Smooth muscle cell (in vitro differentiated cells): ENCODE data around the gene CCDC57. TPM values are rescaled to one million over a fixed set of nuclear protein-coding genes. Genes with fewer than 3 reads are reported as not detected.

Experiments
- DNase-seq: peaks from one replicate; lab custom pipeline; 2025; ENCODE audit not compliant: unreplicated experiment; lab: John Stamatoyannopoulos, UW
- H2AFZ ChIP-seq: fragments of 200-600 bp; sonication (generic); 2 replicates; pipeline ENCODE4 v1.6.0; 2016; ENCODE audit warnings: antibody characterized with exemption, low read depth, mild to moderate bottlenecking
- H3F3A ChIP-seq: fragments of 200-600 bp; sonication (generic); 2 replicates; pipeline ENCODE4 v1.6.0; 2017; ENCODE audit warnings: antibody characterized with exemption, low read depth
- H3K27ac ChIP-seq: fragments of 200-600 bp; sonication (generic); 2 replicates; pipeline ENCODE4 v1.5.1; 2016; ENCODE audit warnings: low read depth, mild to moderate bottlenecking
- H3K27me3 ChIP-seq: fragments of 200-600 bp; sonication (generic); 2 replicates; pipeline ENCODE4 v1.6.1; 2016; ENCODE audit warnings: low read depth, mild to moderate bottlenecking
- H3K36me3 ChIP-seq: fragments of 200-600 bp; sonication (generic); 2 replicates; pipeline ENCODE4 v1.5.1; 2016; ENCODE audit warnings: low read depth
- H3K4me1 ChIP-seq: fragments of 200-600 bp; sonication (generic); 2 replicates; pipeline ENCODE4 v1.5.1; 2016; ENCODE audit warnings: low read depth
- H3K4me2 ChIP-seq: fragments of 200-600 bp; sonication (generic); 2 replicates; pipeline ENCODE4 v1.6.0; 2016; ENCODE audit warnings: mild to moderate bottlenecking
- H3K4me3 ChIP-seq: fragments of 200-600 bp; sonication (generic); 2 replicates; pipeline ENCODE4 v1.5.1; 2016; ENCODE audit warnings: mild to moderate bottlenecking
- H3K79me2 ChIP-seq: fragments of 200-600 bp; sonication (generic); 2 replicates; pipeline ENCODE4 v1.6.0; 2016; ENCODE audit warnings: low read depth, mild to moderate bottlenecking
- H3K9ac ChIP-seq: fragments of 200-600 bp; sonication (generic); 2 replicates; pipeline ENCODE4 v1.6.0; 2016; ENCODE audit warnings: low read depth
- H3K9me3 ChIP-seq: fragments of 200-600 bp; sonication (generic); replicated peaks from 2 replicates; pipeline ENCODE4 v1.5.1; 2016; ENCODE audit warnings: low read depth
- H4K20me1 ChIP-seq: fragments of 200-600 bp; sonication (generic); 2 replicates; pipeline ENCODE4 v1.6.0; 2016; ENCODE audit warnings: low read depth
- WGBS: methylation state at CpG from one replicate; pipeline ENCODE4 v1.1.7; 2016; ENCODE audit warnings: low lambda C conversion rate; 5-methylcytosine and 5-hydroxymethylcytosine counted together
- polyA plus RNA-seq: library from polyadenylated mRNA; unstranded; fragments of >200 nt; fragmentation: Nextera tagmentation; extraction: Ambion mirVana; gene quantifications from 2 replicates; pipeline ENCODE4 v1.2.1, GENCODE V29; 2016
- total RNA-seq: library from RNA; depleted of rRNA; stranded (reverse); fragments of >200 nt; gene quantifications from 2 replicates; pipeline ENCODE4 v1.2.3, GENCODE V29; 2014
- TF ChIP-seq, protein P1 (sequence below): fragments of 200-600 bp; sonication (generic); IDR thresholded peaks from 2 replicates; pipeline ENCODE4 v1.5.1; 2017; ENCODE audit warnings: borderline replicate concordance, mild to moderate bottlenecking, antibody characterized with exemption; ENCODE audit not compliant: insufficient read depth, poor library complexity, severe bottlenecking

CCDC57 gene
- total and polyA plus RNA-seq, 2 experiments from 2014 or later = 18.3 to 23.1 TPM

DNA sequence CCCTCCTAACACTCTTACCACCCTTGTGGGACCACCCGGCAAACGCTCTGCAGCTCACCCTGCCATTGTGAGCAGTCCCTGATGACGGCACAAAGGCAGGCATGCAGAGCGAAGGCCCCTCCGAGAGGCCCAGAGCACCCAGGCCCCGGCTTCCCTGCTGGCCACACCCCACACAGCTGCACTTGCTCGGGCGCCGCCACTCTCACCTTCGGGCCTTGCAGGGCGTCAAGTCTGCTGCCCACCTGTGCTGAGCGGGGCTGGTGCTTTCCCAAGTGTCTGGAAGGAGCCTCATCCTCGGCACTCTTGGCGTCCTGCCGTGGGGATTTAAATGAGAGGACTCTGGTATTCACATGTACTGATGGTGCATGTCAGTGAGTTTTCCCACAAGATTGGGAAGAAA lies 84.4 kb downstream of the CCDC57 start:
- Histone ChIP-seq H3K36me3 (no peaks in the 10 kb centered on the region), H3K4me3 (no peak overlapping the region), H3K27ac (no peak overlapping the region), H3K79me2 (no peaks in the 10 kb centered on the region), H3F3A (no peaks in the 10 kb centered on the region), H3K4me2 (no peak overlapping the region), H3K9me3 (no peaks in the 10 kb centered on the region), H4K20me1 (no peaks in the 10 kb centered on the region), H3K27me3 (no peaks in the 10 kb centered on the region), H3K4me1 (no peaks in the 10 kb centered on the region), H2AFZ (no peak overlapping the region), H3K9ac (no peak overlapping the region)
- 88% methylated on average over 15 of the region's 15 CpGs for WGBS
- DNase-seq = no peak
- TF ChIP-seq, protein P1, sequence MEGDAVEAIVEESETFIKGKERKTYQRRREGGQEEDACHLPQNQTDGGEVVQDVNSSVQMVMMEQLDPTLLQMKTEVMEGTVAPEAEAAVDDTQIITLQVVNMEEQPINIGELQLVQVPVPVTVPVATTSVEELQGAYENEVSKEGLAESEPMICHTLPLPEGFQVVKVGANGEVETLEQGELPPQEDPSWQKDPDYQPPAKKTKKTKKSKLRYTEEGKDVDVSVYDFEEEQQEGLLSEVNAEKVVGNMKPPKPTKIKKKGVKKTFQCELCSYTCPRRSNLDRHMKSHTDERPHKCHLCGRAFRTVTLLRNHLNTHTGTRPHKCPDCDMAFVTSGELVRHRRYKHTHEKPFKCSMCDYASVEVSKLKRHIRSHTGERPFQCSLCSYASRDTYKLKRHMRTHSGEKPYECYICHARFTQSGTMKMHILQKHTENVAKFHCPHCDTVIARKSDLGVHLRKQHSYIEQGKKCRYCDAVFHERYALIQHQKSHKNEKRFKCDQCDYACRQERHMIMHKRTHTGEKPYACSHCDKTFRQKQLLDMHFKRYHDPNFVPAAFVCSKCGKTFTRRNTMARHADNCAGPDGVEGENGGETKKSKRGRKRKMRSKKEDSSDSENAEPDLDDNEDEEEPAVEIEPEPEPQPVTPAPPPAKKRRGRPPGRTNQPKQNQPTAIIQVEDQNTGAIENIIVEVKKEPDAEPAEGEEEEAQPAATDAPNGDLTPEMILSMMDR = no peak

DNA sequence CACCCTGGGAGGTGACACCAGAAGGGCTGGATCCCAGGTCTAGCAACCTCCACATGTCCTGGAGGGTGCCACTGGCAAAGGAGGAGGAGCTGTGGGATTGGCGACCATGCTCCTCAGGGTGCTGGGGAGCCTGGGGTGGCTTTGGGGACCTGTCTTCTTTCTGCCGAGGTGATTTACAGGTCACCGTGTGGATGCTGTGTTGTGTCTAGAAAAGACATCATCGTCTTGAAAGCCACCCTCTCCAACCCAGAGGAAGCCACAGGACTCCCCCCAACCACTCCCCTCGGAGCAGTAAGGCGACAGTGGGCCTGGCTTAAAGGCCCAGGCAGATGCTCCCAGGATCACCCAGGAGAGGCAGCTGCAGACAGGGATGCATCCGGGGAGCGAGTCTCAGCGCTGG lies 84.9 kb downstream of the CCDC57 start:
- no peak for DNase-seq
- H3K4me3 ChIP-seq = no peak overlapping the region
- no peak overlapping the region for H3K4me2 ChIP-seq
- H4K20me1 ChIP-seq = peaks cover 2% of the 10 kb centered on the region
- no peaks in the 10 kb centered on the region for H3K36me3 ChIP-seq
- no peak overlapping the region for H3K9ac ChIP-seq
- H2AFZ ChIP-seq = no peak overlapping the region
- no peaks in the 10 kb centered on the region for H3K9me3 ChIP-seq
- no peaks in the 10 kb centered on the region for H3K27me3 ChIP-seq
- no peak overlapping the region for H3K27ac ChIP-seq
- H3K79me2 ChIP-seq = no peaks in the 10 kb centered on the region
- 97% methylated on average over 9 of the region's 9 CpGs for WGBS
- H3F3A ChIP-seq = peaks cover 1% of the 10 kb centered on the region
- no peaks in the 10 kb centered on the region for H3K4me1 ChIP-seq
- TF ChIP-seq, protein P1 = no peak

DNA sequence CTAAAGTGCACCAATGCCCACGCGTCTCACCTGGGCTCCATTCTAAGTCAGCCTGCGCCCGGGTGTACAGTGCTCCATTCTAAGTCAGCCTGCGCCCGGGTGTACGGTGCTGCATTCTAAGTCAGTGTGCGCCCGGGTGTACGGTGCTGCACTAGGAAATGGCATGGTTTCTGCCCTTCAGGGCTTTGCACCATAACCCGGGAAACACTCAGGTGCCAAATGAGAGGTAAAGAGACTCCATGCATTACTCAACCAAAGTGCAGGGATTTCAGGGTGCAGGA lies 85.4 kb downstream of the CCDC57 start:
- Histone ChIP-seq H3K9me3 (no peaks in the 10 kb centered on the region), H3K9ac (no peak overlapping the region), H3K27ac (no peak overlapping the region), H3K4me3 (no peak overlapping the region), H3F3A (peaks cover 5% of the 10 kb centered on the region), H3K36me3 (no peaks in the 10 kb centered on the region), H3K4me1 (no peaks in the 10 kb centered on the region), H3K4me2 (no peak overlapping the region), H4K20me1 (peaks cover 6% of the 10 kb centered on the region), H3K79me2 (no peaks in the 10 kb centered on the region), H3K27me3 (no peaks in the 10 kb centered on the region), H2AFZ (no peak overlapping the region)
- TF ChIP-seq, protein P1 = no peak
- no peak for DNase-seq
- WGBS = 87% methylated on average over 11 of the region's 11 CpGs

DNA sequence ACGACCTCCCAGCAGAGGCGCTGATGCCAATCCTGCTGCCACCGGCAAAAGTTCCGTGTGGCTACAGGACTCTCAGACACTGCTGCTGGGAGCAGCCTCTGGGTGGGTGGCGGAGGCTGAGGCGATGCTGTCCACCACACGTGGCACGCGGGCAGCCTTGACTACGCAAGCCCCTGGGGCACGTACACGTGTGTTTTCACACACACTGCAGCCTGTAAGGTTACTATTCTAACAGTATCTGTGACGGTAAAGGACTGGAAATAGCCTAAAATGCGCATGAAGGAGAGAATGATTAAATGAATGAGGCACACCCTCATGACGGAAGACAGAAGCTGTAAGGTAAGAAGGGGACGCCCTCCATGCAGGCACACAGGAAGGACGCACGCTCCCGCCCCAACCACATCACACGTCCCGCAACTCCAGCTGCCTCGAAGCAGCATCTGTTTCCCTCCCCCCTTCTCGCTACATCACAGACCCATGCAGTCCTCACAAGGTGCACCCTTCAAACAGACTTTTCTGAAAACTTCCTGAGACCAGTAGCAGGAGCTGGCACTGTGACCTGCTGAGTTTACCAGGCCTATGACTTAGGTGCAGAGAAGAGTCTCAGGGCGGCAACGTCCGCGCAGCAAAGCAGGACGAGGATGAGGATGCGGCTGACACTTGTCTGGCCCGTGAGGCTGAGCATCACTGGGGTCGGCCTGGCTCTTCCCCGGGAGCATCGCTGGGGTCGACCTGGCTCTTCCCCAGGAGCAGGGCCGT lies 85.9 kb downstream of the CCDC57 start:
- no peaks in the 10 kb centered on the region for H3K27me3 ChIP-seq
- no peaks in the 10 kb centered on the region for H3K4me1 ChIP-seq
- TF ChIP-seq, protein P1 = no peak
- WGBS = 89% methylated on average over 33 of the region's 35 CpGs
- H3K4me3 ChIP-seq = no peak overlapping the region
- no peaks in the 10 kb centered on the region for H3K79me2 ChIP-seq
- peaks cover 10% of the 10 kb centered on the region for H4K20me1 ChIP-seq
- H3K9me3 ChIP-seq = no peaks in the 10 kb centered on the region
- H3K4me2 ChIP-seq = no peak overlapping the region
- H3K36me3 ChIP-seq = no peaks in the 10 kb centered on the region
- H2AFZ ChIP-seq = no peak overlapping the region
- no peak overlapping the region for H3K9ac ChIP-seq
- no peak overlapping the region for H3K27ac ChIP-seq
- peaks cover 6% of the 10 kb centered on the region for H3F3A ChIP-seq
- DNase-seq = no peak
